Gastrocnemius medialis (tissue), 4 donors: Measurements from ENCODE around the gene CHAC1.

ENCODE experiments used
- CTCF ChIP-seq, 5 experiments: fragments of 450-650 bp in 3 of 5; fragments of 200-600 bp in 2 of 5; sonication (generic) in 2 of 5; IDR thresholded peaks in 4 of 5; conservative IDR thresholded peaks in 1 of 5; 1 replicate in 4 of 5; 2 replicates in 1 of 5; pipeline ENCODE4 v1.5.1; 2016 to 2019; ENCODE audit warnings: antibody characterized with exemption in 5 of 5, mild to moderate bottlenecking in 3 of 5, moderate library complexity in 3 of 5
- POLR2A ChIP-seq, 2 donors: fragments of 450-650 bp; IDR thresholded peaks; one replicate each; pipeline ENCODE4 v1.6.1; 2017; ENCODE audit warnings: antibody characterized with exemption in 2 of 2, mild to moderate bottlenecking in 2 of 2, moderate library complexity in 2 of 2

- TF ChIP-seq CTCF (IDR thresholded peaks at IDR 0.05 in 4 of 5, conservative IDR thresholded peaks at IDR 0.05 in 1 of 5) (no peak), POLR2A (IDR thresholded peaks at IDR 0.05) (no peak)
These were observed 870 bp upstream of the CHAC1 start for GRCh38 chr15:40952301-40952900.
